Uterus (tissue), 2 donors: ENCODE data around the gene FIBCD1.

ENCODE experiments used
- POLR2A ChIP-seq, 2 donors: fragments of 450-650 bp; IDR thresholded peaks; one replicate each; pipeline ENCODE4 v1.6.1; 2016; ENCODE audit warnings: antibody characterized with exemption in 2 of 2, mild to moderate bottlenecking in 1 of 2, moderate library complexity in 1 of 2
- TF ChIP-seq, protein P1 (sequence below), 4 experiments: fragments of 200-600 bp in 2 of 4; fragments of 450-650 bp in 2 of 4; sonication (generic) in 2 of 4; IDR thresholded peaks; one replicate each; pipeline ENCODE4 v1.5.1; 2016 to 2019; ENCODE audit warnings: antibody characterized with exemption in 4 of 4, mild to moderate bottlenecking in 2 of 4, moderate library complexity in 1 of 4

DNA sequence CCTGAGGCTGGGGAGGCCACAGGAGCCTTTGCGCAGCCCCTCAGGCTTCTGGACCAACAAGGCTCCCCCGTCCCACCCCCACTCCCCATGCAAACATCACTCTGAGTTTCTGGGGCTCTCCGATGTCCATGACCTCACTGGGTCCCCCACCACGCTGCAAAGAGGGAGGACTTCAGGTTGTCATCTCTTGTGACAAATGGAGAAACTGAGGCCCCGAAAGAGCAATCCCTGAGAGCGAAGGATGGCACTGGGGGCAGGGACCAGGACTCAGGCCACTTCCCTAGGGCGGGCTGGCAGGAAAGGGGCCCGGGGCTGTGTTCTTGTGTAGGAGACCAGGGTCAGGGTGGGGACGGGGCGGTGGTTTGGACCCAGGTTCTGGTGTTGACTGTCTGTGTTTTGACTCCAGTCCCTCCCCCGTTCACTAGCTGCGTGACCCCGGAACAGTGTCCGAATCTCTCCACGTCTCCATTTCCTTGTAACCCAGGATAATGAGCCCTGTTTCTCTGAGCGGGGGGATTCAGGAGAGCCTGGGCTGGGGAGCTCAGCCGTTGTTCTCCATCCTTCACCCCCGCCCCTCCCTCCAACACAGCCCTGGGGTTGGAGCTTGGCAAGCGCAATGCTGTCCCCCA, 13.9 kb downstream of the FIBCD1 start:
- TF ChIP-seq, protein P1, sequence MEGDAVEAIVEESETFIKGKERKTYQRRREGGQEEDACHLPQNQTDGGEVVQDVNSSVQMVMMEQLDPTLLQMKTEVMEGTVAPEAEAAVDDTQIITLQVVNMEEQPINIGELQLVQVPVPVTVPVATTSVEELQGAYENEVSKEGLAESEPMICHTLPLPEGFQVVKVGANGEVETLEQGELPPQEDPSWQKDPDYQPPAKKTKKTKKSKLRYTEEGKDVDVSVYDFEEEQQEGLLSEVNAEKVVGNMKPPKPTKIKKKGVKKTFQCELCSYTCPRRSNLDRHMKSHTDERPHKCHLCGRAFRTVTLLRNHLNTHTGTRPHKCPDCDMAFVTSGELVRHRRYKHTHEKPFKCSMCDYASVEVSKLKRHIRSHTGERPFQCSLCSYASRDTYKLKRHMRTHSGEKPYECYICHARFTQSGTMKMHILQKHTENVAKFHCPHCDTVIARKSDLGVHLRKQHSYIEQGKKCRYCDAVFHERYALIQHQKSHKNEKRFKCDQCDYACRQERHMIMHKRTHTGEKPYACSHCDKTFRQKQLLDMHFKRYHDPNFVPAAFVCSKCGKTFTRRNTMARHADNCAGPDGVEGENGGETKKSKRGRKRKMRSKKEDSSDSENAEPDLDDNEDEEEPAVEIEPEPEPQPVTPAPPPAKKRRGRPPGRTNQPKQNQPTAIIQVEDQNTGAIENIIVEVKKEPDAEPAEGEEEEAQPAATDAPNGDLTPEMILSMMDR (IDR thresholded peaks at IDR 0.05), result no peak
- no peak for TF ChIP-seq POLR2A (IDR thresholded peaks at IDR 0.05)
